ENCODE results near the gene ST8SIA1. TPM values are rescaled to one million over a fixed set of nuclear protein-coding genes. Genes with fewer than 3 reads are reported as not detected.

The ST8SIA1 gene
- total RNA-seq, 2 experiments from 2014 or later: 5.6 to 5.7 TPM

DNA sequence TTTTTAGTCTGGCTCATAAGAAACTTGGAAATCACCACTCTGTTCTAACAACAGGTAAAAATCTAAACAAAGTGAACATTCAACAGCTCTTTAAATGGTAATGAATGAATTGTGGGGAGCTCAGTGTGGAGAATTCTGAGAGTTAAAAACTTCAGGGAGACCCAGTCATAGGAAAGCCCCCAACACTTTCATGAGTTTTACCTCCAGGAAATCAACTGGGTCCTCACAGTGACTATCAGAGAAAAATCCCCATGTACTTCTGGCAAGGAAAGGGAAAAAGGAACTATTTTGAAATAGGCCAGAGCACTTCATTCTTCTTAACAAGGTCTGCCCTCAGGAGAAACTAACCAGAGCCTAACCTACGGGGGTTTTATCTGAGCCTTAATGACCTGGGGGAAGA is 153.8 kb downstream of the ST8SIA1 start:
- H3K27ac ChIP-seq (ENCODE audit: low read depth in 1 of 2, low read length in 2 of 2): no peak overlapping the region
- intact Hi-C loops (cut with DNase I, micrococcal nuclease): no loop called here
- ATAC-seq (ENCODE audit: poor library complexity): no peak
- no peak overlapping the region for H3K4me3 ChIP-seq (ENCODE audit: low read length)
- H3K9me3 Mint-ChIP-seq: no peaks in the 10 kb centered on the region
- no peaks in the 10 kb centered on the region for H3K36me3 Mint-ChIP-seq (ENCODE audit: low read depth)
- no peaks in the 10 kb centered on the region for H3K27me3 Mint-ChIP-seq
- H3K4me3 Mint-ChIP-seq: no peak overlapping the region
- no peaks in the 10 kb centered on the region for H3K27me3 ChIP-seq (ENCODE audit: control insufficient read depth in 1 of 2, insufficient read depth in 2 of 2, low read length in 2 of 2)
- ChIA-PET CTCF (no interaction called here), POLR2A (no interaction called here)
- H3K9me3 ChIP-seq (ENCODE audit: control insufficient read depth in 1 of 2, insufficient read depth in 1 of 2, low read length in 2 of 2): no peaks in the 10 kb centered on the region
- TF ChIP-seq, protein P1, sequence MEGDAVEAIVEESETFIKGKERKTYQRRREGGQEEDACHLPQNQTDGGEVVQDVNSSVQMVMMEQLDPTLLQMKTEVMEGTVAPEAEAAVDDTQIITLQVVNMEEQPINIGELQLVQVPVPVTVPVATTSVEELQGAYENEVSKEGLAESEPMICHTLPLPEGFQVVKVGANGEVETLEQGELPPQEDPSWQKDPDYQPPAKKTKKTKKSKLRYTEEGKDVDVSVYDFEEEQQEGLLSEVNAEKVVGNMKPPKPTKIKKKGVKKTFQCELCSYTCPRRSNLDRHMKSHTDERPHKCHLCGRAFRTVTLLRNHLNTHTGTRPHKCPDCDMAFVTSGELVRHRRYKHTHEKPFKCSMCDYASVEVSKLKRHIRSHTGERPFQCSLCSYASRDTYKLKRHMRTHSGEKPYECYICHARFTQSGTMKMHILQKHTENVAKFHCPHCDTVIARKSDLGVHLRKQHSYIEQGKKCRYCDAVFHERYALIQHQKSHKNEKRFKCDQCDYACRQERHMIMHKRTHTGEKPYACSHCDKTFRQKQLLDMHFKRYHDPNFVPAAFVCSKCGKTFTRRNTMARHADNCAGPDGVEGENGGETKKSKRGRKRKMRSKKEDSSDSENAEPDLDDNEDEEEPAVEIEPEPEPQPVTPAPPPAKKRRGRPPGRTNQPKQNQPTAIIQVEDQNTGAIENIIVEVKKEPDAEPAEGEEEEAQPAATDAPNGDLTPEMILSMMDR (IDR thresholded peaks at IDR 0.05): no peak
- H3K4me1 ChIP-seq (ENCODE audit: insufficient read depth, low read length): no peaks in the 10 kb centered on the region
- H3K27ac Mint-ChIP-seq: no peak overlapping the region
- no peak for DNase-seq
- no peaks in the 10 kb centered on the region for H3K4me1 Mint-ChIP-seq (ENCODE audit: low read depth)
- H3K36me3 ChIP-seq (ENCODE audit: insufficient read depth, low read length): no peaks in the 10 kb centered on the region

DNA sequence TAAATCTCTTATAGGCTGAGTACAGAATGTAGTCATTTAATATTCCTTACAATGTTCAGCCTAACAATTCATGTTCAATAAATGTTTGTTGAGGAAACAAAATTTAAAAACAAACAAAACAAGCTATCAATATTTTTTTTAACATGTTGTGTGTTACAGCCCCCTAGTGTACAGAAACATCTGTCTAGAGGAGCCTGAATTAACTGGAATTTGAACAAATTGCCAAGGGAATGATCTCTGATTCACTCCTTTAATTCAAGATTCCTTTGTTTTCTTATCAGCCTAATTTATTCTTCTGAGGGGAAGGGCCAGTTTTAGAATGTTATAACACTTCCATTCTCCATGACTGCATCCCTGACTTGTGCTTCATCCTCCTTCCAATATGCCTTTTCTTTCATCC is 161.3 kb downstream of the ST8SIA1 start:
- Mint-ChIP-seq H3K36me3 (ENCODE audit: low read depth) (no peaks in the 10 kb centered on the region), H3K9me3 (no peaks in the 10 kb centered on the region), H3K27ac (no peak overlapping the region), H3K27me3 (no peaks in the 10 kb centered on the region), H3K4me1 (ENCODE audit: low read depth) (peaks cover 10% of the 10 kb centered on the region), H3K4me3 (no peak overlapping the region)
- H3K9me3 ChIP-seq (ENCODE audit: control insufficient read depth in 1 of 2, insufficient read depth in 1 of 2, low read length in 2 of 2): no peaks in the 10 kb centered on the region
- POLR2A ChIA-PET: interaction anchor here (1.0 to 1.9 kb wide), 2 partner anchors 9 to 162 kb away, joined by 6 read pairs; no protein-coding TSS in a partner anchor
- intact Hi-C loops (cut with DNase I, micrococcal nuclease): loop anchor here (1.0 to 5.0 kb wide), 2 partner anchors 90 to 91 kb away; no protein-coding TSS in a partner anchor
- ATAC-seq (ENCODE audit: poor library complexity) (no peak), DNase-seq (peak in 2 of 14 experiments; percentile 15 to 17)
- TF ChIP-seq, protein P1 (IDR thresholded peaks at IDR 0.05): no peak
- H3K36me3 ChIP-seq (ENCODE audit: insufficient read depth, low read length): no peaks in the 10 kb centered on the region
- CTCF ChIA-PET: no interaction called here
- no peak overlapping the region for H3K27ac ChIP-seq (ENCODE audit: low read depth in 1 of 2, low read length in 2 of 2)
- no peaks in the 10 kb centered on the region for H3K27me3 ChIP-seq (ENCODE audit: control insufficient read depth in 1 of 2, insufficient read depth in 2 of 2, low read length in 2 of 2)
- no peaks in the 10 kb centered on the region for H3K4me1 ChIP-seq (ENCODE audit: insufficient read depth, low read length)
- no peak overlapping the region for H3K4me3 ChIP-seq (ENCODE audit: low read length)

DNA sequence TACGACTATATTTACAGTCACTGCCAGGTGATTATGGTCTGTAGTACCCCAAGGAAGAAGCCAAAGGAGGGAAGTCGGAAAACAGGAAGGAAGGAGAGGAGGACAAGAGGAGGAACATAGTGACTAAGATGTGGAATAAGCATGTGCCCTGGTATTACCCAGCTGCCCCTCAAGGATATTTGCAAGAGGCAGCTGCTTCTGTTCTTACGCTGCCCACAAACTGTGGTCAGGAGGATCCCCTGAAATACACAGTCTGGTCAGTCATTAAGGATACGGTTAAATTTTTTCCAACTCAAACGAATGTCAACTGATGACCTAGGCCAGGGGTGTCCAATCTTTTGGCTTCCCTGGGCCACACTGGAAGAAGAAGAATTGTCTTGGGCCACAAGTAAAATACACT is 162.0 kb downstream of the ST8SIA1 start:
- H3K4me1 ChIP-seq (ENCODE audit: insufficient read depth, low read length): no peaks in the 10 kb centered on the region
- no peaks in the 10 kb centered on the region for H3K9me3 ChIP-seq (ENCODE audit: control insufficient read depth in 1 of 2, insufficient read depth in 1 of 2, low read length in 2 of 2)
- intact Hi-C loops (cut with DNase I, micrococcal nuclease): loop anchor here in 1 of 2 experiments (5.0 kb wide), 1 partner anchor 90 kb away; no protein-coding TSS in a partner anchor
- no peaks in the 10 kb centered on the region for H3K27me3 ChIP-seq (ENCODE audit: control insufficient read depth in 1 of 2, insufficient read depth in 2 of 2, low read length in 2 of 2)
- POLR2A ChIA-PET: interaction anchor here (1.0 kb wide), 1 partner anchor 163 kb away, joined by 6 read pairs; no protein-coding TSS in a partner anchor
- Mint-ChIP-seq H3K4me3 (no peak overlapping the region), H3K4me1 (ENCODE audit: low read depth) (peaks cover 14% of the 10 kb centered on the region), H3K9me3 (no peaks in the 10 kb centered on the region), H3K36me3 (ENCODE audit: low read depth) (no peaks in the 10 kb centered on the region), H3K27me3 (no peaks in the 10 kb centered on the region), H3K27ac (no peak overlapping the region)
- no peak for ATAC-seq (ENCODE audit: poor library complexity)
- CTCF ChIA-PET: no interaction called here
- no peaks in the 10 kb centered on the region for H3K36me3 ChIP-seq (ENCODE audit: insufficient read depth, low read length)
- no peak overlapping the region for H3K4me3 ChIP-seq (ENCODE audit: low read length)
- TF ChIP-seq, protein P1 (IDR thresholded peaks at IDR 0.05): no peak
- no peak for DNase-seq
- no peak overlapping the region for H3K27ac ChIP-seq (ENCODE audit: low read depth in 1 of 2, low read length in 2 of 2)
